Suprapubic skin (tissue), 3 donors: Measurements from ENCODE around the gene RNASEH1.

Source experiments
- POLR2A ChIP-seq, 2 donors: fragments of 450-650 bp; IDR thresholded peaks; one replicate each; pipeline ENCODE4 v1.6.1; 2017; ENCODE audit warnings: antibody characterized with exemption in 2 of 2, mild to moderate bottlenecking in 2 of 2, moderate library complexity in 2 of 2
- TF ChIP-seq, protein P1 (sequence below), 2 donors: fragments of 200-600 bp in 1 of 2; fragments of 450-650 bp in 1 of 2; sonication (generic) in 1 of 2; IDR thresholded peaks; one replicate each; pipeline ENCODE4 v1.5.1; 2016 to 2019; ENCODE audit warnings: antibody characterized with exemption in 2 of 2, mild to moderate bottlenecking in 1 of 2, moderate library complexity in 1 of 2

DNA sequence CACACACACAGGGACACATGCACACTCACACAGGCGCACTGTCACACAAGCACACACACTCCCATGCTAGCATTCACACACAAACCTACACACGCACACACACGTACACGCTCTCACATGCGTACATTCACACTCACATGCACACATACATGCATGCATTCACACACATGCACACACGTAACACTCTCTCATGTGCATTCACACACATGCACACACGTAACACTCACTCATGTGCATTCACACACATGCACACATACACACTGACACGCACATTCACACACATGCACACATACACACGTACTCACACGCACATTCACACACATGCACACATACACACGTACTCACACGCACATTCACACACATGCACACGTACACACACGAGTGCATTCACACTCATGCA, 55.1 kb downstream of the RNASEH1 start:
- TF ChIP-seq, protein P1, sequence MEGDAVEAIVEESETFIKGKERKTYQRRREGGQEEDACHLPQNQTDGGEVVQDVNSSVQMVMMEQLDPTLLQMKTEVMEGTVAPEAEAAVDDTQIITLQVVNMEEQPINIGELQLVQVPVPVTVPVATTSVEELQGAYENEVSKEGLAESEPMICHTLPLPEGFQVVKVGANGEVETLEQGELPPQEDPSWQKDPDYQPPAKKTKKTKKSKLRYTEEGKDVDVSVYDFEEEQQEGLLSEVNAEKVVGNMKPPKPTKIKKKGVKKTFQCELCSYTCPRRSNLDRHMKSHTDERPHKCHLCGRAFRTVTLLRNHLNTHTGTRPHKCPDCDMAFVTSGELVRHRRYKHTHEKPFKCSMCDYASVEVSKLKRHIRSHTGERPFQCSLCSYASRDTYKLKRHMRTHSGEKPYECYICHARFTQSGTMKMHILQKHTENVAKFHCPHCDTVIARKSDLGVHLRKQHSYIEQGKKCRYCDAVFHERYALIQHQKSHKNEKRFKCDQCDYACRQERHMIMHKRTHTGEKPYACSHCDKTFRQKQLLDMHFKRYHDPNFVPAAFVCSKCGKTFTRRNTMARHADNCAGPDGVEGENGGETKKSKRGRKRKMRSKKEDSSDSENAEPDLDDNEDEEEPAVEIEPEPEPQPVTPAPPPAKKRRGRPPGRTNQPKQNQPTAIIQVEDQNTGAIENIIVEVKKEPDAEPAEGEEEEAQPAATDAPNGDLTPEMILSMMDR (IDR thresholded peaks at IDR 0.05), result no peak
- no peak for TF ChIP-seq POLR2A (IDR thresholded peaks at IDR 0.05)
